CD4-positive, alpha-beta T cell treated with Interleukin-10 for 1 hour (primary cell): ENCODE results near the gene KCNK10.

Experiments used
- DNase-seq: peaks from one replicate; pipeline ENCODE4 v3.0.0-alpha.2; 2020

Gene KCNK10

DNA sequence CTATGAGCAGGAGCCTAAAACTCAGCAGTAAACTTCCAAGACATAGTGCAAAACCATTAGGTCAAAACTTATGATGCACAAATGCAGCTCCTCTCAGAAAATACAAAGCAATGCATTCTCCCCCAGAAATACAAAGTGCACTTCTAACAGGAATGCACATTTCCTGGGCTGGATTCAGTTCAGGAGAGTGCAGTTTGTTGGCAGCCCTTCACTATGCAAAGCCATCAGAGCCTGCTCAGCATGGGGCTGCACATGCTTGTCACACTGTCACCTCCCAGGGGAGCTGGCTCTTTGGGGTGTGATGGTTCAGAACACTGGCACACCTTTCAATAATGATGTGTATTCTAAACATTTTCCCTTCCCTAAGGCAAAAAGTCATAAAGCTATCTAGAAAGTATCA lies 110.4 kb downstream of the KCNK10 start:
- DNase-seq, result no peak

GRCh38 chr14:88210426-88210825 lies 112.6 kb downstream of the KCNK10 start:
- no peak for DNase-seq

DNA sequence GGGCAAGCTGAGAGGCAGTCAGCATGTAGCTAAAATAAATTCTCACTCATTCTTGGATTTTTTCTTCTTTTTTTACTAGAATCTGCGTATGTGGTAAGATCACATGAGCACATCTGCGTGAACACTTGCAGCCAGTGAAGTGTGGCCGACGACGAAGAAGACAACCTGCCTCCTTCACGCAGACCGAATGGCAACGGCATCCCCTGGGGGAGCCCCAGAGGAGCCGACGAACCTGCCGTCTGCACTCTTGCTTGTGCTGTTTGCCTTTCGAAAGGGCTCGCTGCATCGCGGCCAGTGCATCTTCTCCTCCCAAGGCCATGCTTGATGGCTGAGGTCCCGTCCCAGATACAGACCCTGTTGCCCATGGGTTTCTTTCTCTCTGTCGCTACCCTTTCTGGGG lies 113.8 kb downstream of the KCNK10 start:
- DNase-seq, result no peak

GRCh38 chr14:88208858-88209257 lies 114.2 kb downstream of the KCNK10 start:
- no peak for DNase-seq

GRCh38 chr14:88204221-88204620 lies 118.8 kb downstream of the KCNK10 start:
- no peak for DNase-seq

GRCh38 chr14:88203291-88203690 lies 119.8 kb downstream of the KCNK10 start:
- DNase-seq, result no peak

DNA sequence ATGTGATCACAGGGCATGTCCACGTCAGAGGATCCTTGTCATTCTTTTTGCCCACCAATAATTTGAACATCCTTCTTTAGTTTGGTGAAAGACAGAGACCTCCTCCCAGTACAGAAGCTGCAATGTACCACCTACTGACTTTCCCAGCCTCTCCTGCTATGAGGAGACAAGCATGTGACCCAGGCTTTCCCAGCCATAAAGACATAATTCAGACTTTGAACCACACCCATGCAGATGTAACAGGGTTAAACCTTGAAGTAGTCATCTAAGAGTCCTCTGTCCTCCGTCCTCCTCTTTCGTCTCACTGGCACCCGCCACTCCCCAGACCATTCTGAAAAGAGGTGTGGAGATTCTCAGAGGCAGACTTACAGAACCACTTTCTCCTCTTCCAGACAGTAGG lies 120.8 kb downstream of the KCNK10 start:
- DNase-seq, result no peak

DNA sequence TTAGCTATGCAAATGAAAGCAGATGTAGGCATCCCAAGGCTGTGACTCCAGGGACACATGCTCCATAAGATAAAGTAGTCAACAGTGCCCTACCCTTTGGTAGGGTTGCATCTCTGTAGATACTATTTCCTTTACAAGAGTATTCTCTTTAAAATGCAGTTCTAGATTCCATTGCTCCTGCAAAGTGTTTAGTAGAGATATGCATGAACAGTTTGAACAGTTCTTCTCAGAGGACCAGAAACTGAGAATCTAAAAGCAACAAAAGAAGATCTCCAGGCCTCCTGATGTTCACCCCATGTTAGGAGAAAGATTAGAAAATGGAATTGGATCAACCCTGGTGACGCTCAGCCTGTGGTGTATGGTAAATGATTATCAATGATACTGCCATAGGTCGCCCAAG lies 121.2 kb downstream of the KCNK10 start:
- no peak for DNase-seq

- DNase-seq, result no peak
These were observed 123.2 kb downstream of the KCNK10 start for GRCh38 chr14:88199882-88200281.

- no peak for DNase-seq
These were observed 124.6 kb downstream of the KCNK10 start for GRCh38 chr14:88198446-88198845.

DNA sequence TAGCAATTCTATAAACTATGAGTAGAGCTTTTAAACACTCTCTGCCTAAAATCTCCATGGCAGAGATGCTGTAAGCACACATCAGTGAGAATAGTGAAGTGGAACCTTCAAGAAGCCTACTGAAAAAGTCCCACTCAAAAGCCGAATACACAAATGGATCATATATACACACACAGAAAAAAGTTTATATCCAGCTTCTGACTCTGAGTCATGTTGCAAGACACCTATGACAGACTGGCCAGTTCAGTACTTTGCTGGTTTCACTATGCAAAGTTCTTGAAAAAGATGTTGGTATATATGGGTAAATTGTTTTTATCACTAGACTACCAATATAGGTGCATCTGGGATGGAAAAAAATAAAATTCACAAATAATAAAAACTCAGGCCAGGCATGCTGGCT lies 126.1 kb downstream of the KCNK10 start:
- no peak for DNase-seq

DNA sequence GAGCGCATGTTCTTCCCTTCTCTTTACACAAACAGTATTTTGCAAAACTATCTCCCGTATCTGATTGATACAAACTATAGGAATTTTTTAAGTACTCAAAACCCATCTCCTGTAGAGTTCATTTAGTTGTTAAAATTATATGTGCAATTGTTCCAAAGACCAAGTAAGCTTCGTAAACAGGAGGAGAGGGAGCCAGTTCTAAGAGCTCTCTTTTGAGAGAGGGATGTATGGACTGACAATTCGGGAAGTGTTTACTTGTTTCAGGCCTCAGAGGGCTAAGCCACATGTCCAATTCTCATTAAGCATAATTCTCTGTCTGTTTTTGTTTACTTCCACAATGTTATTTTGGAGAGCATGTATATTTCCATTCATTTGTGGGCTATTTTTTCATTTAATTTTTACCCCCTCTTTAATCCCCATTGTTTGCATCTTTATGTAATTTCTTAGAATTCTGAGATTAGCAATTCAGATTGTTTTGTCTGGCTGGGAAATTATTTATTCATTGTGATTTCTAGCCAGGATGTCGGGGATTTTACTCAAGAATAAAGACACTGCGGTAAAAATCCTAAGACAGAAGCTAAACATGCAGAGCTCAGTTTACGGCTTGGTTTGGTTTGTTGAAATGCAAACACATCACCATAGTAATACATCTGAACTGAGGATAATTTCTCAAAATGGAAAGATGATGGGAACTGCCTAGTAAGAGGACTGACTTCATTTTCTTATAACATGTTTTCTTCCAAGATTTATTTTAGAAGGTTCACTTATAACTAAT lies 126.8 kb downstream of the KCNK10 start:
- DNase-seq, result no peak

- DNase-seq, result no peak
These were observed 127.4 kb downstream of the KCNK10 start for GRCh38 chr14:88195676-88196075.

DNA sequence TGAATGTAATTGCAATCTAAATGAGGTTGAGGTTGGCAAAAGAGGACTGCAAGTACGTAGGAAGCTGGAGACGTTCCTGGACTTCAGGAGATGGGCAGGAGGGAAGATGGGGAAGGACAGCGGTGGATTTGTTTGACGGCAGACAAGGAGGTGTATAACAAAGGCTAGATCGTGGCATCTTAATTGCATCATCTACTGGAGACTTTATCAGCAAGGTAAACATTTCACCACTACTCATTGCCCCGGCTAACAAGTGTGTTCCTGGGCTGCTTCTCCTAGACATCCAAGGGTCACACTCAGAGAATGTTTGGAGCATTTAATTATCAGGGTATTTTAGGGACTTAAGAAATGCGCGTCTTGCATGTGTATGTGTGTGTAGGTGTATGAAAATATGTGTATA lies 128.5 kb downstream of the KCNK10 start:
- no peak for DNase-seq

DNA sequence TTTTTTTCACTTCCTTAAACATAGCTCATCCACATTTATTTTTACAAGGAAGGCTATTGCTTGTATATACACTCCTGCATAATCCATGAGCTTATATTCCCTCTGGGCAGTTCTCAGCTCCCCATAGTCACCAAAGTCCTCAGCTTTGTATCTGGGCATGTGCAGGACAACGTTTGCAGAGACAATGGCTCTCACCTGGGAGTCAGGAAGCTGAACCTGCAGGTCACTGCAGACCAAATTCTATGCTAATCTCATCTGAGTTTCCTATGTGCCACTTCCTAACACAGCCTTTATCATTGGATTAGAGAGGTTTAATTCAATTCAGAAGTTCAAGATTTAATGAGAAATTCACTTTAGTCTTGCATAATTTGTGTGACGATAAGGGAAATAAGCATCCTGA lies 131.5 kb downstream of the KCNK10 start:
- DNase-seq, result no peak

GRCh38 chr14:88189417-88190191 lies 133.5 kb downstream of the KCNK10 start:
- DNase-seq, result peak; percentile 55

DNA sequence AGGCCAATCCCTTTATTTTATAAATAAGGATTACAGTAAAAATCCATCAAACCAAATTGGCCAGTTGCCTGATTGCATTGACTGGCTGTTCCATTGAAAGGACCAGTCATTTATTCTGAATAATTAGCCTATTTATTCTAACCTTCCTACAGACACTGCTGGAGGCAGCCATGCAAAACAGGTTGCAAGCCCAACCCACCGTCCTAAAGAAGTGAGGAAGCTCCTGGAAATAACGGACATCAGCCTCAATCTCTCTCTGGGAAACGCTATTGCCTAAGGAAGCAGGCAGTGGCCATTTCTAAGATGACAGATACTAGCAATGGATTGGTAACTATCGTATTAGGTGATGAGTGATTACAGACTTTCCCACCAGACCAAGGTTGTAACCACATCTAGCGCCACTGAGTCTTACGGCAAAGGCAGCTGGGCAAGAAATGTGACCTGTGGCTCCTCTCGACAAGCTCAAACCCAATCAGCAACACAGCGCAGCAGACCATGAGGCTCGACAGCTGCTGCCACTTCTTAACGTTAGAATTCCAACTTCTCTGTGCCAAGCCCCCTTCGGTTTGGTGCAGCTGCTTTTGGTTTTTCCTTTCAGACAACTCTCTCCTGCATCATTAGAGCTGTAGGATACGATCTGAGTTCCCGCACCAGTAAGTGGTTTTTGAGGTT lies 134.2 kb downstream of the KCNK10 start:
- DNase-seq, result no peak

- no peak for DNase-seq
These were observed 137.2 kb downstream of the KCNK10 start for GRCh38 chr14:88185843-88186242.

DNA sequence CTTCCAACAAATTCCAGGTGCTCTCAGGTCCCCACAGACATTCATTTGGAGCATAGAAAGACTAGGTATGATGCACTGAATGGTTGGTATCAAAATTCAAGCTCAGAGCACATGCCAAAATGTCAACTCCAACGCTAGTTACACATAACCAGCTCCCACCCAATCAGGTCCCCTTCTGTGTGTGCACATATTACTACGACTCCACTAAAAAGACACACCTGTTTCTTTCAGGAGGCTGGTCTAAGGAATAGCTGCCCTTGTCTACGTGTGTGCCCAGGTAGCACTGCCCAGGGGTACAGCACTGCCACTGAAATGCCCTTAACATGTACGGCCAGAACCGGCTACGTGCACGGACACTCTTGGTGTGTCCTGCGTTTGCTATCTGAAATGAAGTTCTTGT lies 138.1 kb downstream of the KCNK10 start:
- DNase-seq, result no peak

- no peak for DNase-seq
These were observed 142.0 kb downstream of the KCNK10 start for GRCh38 chr14:88181072-88181471.

GRCh38 chr14:88179716-88180115 lies 143.4 kb downstream of the KCNK10 start:
- DNase-seq, result no peak

- no peak for DNase-seq
These were observed 152.7 kb downstream of the KCNK10 start for GRCh38 chr14:88170333-88170732.

DNA sequence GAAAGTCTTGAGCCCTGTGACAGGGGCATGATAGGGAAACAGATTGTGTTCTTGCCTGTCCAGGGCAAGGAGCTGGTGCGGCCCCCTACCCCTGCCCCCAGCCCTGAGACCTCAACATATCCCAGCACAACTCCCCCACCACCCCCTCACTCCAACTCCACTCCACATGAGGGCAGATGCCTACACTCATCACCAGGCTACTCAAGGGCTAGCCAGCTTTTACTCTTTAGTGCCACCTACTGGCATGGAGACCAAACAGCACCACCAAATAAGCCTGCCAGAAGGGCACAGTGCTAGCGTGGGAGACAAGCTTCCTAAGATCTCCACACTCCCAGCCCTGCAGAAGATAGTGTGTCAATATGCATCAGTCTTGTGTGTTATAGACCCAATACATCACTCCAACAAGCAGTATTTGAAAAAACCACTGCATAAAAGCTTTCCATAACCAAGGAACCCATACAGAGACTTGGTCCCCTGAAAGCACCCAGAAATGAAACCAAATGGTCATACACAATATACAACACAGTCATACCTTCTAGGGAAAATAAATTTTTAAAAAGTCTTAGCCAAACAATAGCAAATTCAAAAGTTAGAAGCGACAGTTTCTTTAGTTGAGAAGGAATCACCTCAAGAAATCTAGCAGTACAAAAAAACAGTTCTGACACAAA lies 154.4 kb downstream of the KCNK10 start:
- peak; percentile 75 for DNase-seq
